Globus pallidus (tissue), 1 donor: Measurements from ENCODE around the gene TNPO2.

Source experiments
- DNase-seq: peaks from one replicate; pipeline ENCODE4 v3.0.0-alpha.2; 2015; ENCODE audit warnings: low spot score

The TNPO2 gene

DNA sequence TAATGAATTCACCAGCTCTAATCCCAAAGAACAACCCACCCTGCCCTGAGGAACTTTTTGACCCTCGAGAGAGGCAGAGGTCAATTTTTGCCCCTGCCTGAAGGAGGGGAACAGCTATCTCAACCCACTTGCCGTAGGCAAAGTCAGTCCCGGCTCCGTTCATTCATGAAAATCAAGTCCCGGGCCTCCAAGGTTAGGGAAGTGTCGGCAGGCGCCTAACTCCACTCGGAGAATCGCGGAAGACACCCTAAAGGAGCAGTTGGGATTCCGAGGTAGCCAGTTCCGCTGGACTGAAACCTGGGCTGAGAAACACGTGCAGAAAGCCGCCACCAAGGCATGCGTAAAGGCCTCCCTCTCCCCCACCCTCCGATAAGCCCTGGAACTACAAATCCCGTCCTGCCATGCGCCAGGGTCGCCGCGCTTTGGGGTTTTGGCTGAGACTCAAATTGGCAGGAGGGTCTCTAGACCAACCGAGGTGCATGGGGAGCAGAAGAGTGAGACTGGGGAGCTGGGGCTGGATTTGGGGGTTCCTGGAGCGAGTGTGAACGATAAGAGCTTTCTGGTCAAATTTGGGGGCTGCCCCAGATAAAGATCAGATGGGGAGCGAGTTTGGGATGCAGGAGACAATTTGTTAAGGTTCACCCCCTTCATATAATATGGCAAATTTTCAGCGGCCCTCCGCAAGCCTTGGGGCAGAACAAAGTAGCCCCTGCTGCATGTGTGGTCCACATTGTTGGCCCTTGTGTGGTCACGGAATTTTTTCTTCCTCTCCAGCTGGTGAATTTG, at the start of gene TNPO2:
TNPO2 (minus strand) TSS at position 292 of the 786 bp plus-strand sequence. CDS start 2,955 bp downstream, outside the sequence.
- peak; percentile 44 for DNase-seq

DNA sequence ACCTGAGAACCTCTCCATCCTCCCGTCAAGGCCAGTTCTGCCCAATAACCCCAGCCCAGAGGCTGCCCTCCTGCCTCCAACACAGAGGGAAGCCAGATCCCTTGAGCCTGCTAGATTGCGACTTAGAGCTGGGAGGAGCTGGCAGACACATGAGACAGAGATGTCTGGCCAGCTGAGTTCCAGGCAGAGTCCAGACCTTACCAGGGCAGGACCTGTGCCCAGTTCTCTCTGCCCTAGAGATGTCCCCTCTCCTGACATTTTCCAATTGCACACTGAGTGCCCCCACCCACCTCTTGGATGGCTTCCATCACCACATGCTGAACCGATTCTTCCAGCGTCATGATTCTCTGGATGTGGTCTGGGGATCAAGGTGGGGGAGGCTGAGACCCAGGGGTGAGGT, 48.6 kb upstream of the TNPO2 start:
- no peak for DNase-seq

GRCh38 chr19:12770922-12771321, 47.2 kb upstream of the TNPO2 start:
- DNase-seq, result no peak

DNA sequence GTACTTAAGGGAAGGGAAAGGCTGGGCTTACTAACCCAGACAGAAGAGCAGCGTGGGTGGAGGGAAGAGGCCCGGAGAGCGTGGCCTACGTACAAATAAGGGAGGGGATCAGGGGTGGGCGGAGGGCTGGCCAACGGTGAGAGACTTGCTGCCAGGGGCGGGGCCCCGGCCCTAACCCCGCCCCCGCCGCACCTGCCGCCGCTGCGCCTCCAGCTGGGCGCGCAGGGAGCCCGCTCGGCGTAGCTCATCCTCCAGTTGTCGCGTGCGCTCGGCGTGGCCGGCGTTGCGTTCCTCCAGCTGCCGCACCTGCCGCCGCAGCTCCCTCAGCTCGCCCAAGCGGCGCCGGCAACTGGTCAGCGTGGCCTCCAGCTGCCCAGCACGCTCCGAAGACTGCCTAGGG, 46.0 kb upstream of the TNPO2 start:
- DNase-seq, result no peak

DNA sequence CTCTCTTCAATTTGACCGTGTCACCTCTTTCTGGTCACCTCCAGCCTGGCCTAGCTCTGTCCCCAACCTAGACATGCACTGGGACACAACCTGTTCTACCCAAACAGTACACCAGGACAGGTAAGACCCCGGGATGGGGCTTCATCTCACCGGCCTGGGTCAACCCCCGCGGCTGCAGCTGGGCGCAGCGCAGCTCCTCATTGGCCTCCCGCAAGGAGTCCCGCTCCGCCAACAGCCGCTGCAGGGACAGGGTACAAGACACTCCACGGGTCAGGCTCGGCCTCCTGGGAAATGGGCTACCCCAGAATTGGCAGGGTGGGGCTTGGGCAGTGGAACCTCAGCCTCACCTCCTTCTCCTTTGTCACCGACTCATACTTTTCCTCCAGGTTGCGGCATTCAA, 43.9 kb upstream of the TNPO2 start:
- DNase-seq, result no peak

DNA sequence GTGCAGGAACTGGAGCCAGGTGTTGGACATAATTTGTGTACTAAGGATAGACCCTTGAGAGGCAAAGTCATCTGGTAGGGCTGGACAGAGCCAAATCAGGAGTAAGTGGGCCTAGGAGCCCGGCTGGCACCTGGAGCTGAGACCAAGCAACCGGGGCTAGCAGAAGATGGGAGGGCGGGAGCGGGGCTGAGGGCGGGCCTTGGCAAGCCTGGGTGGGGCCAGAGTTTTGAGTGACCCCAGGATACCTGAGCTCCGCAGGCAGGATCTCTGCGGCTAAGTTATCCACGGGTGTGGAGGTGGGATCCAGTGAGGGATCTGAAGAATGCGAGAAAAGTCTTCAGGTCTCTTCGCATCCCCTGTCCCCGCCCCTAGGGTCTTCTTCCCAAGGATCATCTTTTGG, 43.4 kb upstream of the TNPO2 start:
- DNase-seq, result no peak

DNA sequence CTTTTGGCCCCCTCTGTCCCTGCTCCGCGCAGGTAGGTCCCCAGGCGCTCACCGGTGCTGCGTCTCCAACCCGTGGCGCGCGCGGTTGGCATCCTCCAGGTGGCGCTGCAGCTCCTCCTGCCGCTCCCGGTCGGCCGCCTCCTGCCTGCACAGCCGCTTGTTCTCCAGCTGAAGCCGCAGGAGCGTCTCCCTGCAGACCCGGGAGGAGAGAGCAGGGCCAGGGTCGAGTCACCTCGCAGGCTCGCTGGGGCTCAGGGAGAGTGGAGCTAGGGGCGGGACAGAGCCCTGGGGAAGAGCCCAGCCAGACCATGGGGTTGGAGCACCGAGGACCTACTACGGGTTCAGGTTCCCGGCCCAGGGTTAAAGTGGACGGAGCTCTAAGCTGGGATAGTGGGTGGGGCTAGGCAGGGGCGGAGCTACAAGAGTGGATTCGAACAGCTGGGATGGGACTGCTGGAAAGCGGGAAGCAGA, 42.4 kb upstream of the TNPO2 start:
- no peak for DNase-seq

DNA sequence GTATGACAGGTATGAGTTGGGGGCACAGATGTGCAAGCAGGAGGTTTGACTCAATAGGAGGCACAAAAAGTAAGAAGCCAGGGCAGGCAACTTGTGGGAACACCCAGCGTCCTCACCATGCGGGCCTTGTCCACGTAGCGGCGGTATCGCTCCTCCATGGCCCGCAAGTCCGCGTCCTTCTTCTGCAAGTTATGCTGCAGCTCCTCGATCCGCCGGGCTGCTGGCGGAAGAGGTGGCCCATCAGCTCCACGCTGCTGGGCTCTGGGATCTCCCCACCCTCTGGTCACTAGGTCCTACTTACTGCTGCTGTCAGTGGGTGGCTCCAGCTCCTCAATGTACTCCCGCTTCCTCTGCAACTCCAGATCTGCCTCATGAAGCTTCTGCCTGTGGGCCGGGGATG, 41.0 kb upstream of the TNPO2 start:
- no peak for DNase-seq

- no peak for DNase-seq
These were observed 39.4 kb upstream of the TNPO2 start for GRCh38 chr19:12763100-12763499.

- DNase-seq, result no peak
These were observed 36.0 kb upstream of the TNPO2 start for GRCh38 chr19:12759686-12760085.

GRCh38 chr19:12757544-12758274, 34.0 kb upstream of the TNPO2 start:
- peak; percentile 50 for DNase-seq

DNA sequence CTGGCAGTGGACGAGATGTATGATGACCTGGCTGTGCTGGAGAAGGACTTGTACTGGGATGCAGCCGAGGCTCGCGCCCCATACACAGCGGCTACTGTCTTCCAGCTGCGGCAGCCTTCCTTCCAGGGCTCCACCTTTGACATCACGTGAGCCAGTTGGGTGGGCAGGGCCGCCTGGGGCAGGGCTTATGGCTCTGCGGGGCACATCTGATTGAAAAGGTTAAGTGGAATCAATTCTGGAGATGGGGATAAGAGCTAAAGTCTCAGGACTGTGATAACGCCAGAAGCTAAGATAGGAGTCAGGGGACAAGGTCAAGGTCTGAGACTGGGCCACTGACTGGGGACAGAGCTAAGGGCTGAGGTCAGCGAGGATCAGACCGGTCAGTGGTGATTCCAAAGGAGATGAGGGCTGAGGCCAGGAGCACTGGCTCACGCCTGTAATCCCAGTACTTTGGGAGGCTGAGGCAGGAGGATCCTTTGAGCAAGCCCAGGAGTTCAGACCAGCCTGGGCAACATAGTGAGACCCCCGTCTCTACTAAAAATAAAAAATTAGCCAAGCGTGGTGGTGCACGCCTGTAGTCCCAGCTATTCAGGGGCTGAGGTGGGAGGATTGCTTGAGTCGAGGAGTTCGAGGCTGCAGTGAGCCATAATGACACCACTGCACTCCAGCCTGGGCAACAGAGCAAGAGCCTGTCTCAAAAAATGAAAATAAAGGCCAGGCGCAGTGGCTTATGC, 32.6 kb upstream of the TNPO2 start:
- DNase-seq, result no peak

DNA sequence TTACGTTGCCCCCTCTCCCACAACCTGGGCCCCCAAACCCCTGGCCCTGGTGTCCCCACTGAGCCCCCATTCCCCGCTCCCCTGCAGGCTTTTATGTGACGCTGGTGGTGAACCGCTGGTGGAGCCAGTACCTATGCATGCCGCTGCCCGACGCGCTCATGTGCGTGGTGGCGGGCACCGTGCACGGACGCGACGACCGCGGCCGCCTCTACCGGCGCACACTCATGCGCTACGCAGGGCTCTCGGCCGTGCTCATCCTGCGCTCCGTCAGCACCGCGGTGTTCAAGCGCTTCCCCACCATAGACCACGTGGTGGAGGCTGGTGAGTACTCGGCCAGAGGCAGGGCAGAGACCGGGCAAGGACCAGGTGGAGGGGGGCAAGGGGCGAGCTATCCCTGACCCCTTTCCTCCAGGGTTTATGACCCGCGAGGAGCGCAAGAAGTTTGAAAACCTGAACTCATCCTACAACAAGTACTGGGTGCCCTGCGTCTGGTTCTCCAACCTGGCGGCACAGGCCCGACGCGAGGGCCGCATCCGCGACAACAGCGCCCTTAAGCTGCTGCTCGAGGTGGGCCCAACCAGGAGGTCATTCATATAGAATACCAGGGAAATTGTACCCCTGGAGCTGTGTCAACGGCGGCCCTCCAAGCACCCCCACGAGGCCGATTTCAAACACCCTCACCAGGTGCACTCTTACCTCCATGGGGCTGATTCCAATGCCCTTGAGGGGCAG, 30.9 kb upstream of the TNPO2 start:
- DNase-seq, result no peak

DNA sequence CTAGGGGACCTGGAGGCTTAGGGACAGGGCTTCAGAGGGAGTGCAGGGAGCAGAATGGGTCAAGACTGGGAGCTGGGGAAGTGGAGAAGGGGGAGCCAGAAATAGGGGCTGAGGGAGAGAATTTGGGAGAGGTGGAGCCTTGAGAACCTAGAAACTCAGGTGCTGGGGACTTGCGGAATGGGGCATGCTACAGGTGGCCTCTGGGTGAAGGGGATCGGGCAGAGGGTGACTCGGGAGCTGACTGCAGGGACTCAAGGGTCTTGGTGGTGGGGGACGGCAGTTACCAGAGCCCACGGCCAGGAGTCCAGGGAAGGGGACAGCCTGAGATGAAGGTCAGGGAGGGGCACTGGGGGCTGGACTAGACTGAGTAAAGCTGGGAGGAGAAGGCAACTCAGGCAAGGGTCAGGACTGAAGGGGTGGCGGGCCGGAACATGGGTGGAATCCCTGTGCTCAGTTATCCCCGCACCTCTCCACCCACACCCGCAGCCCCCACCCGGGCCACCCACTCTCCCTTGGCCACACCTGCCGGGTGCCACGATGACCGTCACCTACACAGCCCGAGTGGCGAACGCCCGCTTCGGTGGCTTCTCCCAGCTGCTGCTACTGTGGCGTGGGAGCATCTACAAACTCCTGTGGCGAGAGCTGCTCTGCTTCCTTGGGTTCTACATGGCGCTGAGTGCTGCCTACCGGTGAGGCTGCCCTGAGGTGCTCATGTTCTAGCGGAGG, 28.5 kb upstream of the TNPO2 start:
- DNase-seq, result no peak

GRCh38 chr19:12751635-12752034, 27.9 kb upstream of the TNPO2 start, which contains the start of gene BEST2:
Gene BEST2, plus strand, starts transcription at chr19:12751791. Its CDS starts 802 bp downstream, at chr19:12752593.
- DNase-seq, result no peak

GRCh38 chr19:12750851-12751250, 27.1 kb upstream of the TNPO2 start:
- no peak for DNase-seq

GRCh38 chr19:12749938-12750521, 26.3 kb upstream of the TNPO2 start:
- no peak for DNase-seq

DNA sequence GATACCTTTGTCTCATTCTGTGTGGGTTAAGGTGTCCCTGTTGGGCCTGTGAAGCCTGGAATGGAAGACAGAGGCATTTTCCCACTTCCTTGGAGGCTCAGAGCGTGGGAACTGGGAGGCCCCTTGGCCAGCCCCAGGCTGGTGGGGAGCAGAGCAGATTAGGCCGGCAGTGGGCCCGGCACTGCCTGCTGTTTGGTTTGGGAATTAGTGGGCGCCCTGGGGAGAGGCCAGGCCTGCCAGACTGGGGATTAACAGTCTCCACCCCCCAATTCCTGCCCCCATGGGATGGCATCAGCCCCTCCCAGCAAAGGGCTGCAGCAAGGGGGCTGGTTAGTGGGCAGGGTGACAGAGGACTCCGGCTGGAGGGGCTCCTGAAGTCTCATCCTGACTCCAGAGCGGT, 24.8 kb upstream of the TNPO2 start:
- no peak for DNase-seq

DNA sequence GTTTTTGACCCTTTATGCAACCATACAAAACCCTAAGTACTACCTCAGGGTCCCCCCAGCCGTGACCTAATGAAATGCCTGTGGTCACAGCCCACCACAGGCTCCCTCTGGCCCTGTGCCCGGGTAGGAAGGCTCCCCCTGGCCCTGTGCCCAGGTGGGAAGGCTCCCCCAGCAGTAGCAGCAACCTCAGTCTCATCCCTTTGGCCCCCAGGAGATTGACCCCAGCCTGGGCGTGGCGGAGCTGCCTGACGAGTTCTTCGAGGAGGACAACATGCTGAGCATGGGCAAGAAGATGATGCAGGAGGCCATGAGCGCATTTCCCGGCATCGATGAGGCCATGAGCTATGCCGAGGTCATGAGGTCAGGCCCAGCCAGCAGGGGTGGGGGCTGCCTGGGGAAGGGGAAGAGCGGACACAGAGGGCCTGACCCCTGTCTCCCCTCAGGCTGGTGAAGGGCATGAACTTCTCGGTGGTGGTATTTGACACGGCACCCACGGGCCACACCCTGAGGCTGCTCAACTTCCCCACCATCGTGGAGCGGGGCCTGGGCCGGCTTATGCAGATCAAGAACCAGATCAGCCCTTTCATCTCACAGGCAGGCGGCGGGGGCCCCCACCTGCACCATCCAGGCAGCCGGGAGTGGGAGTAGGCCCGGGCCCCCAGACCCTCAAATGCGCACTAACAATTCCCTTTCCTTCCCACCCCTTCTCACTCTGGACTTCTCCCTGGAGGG, 21.6 kb upstream of the TNPO2 start:
- DNase-seq, result no peak

GRCh38 chr19:12737835-12738351, 14.2 kb upstream of the TNPO2 start:
- DNase-seq, result no peak
